Right hindlimb (tissue), 1 donor: Measurements from ENCODE around the gene CRKL.

Source experiments
- DNase-seq: peaks from one replicate; pipeline ENCODE4 v3.0.0-alpha.2; 2018

CRKL gene

GRCh38 chr22:20952544-20953341 is 35.5 kb downstream of the CRKL start:
- no peak for DNase-seq

DNA sequence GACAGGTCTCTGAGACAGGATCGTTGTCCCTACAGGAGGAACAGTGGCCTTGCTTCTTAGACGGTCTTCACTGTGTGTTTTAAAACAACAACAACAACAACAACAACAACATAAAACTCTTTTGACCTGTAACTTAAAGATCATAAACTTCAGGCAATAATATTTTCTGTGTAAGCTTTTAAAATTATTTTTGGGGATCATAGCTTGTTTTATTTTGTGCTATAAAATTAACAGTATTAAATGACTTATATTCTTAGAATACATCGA is 36.1 kb downstream of the CRKL start:
- DNase-seq, result no peak

- DNase-seq, result no peak
Measured at GRCh38 chr22:20953668-20954500, 36.7 kb downstream of the CRKL start.

DNA sequence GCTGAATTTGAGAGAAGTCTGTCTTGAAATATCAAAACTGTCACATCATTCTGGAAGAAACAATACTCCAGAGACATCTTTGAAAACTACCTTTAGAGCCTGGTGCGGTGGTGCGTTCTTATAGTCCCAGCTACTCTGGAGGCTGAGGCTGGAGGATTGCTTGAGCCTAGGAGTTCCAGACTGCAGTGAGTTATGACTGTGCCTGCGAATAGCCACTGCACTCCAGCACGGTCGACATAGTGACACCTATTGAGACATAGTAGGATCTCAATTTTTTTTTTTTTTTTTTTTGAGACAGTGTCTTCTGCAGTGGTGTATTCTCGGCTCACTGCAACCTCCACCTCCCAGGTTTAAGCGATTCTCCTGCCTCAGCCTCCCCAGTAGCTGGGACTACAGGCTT is 38.3 kb downstream of the CRKL start:
- DNase-seq, result no peak

DNA sequence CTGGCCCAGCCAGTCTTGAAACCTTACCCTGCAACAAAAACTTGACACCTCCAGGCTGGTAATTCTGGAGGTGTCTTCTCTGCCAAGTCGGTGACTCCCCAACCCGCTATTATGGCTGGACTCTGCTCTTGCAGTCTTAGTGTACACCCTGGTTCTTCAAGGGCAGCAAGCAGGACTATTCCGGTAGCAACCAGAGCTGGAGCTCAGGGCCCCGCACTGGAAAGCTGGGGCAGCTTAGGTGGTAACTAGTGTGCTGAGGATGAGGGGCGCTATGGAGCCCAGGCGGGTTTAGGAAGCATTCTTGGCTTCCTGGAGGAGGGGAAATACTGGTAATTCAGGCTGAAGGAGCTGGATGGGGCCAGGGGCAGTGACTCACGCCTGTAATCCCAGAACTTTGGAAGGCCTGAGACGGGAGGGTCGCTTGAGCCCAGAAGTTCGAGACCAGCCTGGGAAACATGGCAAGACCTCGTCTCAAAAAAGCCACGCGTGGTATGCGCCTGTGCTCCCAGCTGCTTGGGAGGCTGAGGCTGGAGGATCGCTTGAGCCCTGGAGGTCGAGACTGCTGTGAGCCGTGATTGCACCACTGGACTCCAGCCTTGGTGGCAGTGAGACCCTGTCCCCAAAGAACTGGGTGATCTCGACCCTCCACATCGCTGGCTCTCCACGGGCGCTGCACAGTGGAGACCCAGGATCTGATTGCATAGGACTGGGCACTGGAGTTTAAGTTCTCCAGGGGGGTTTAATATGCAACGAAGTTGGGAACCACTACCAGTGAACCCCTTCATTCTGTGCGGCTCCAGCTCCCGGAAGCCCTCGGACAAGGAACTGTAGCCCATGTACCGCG is 39.3 kb downstream of the CRKL start:
- DNase-seq, result no peak

DNA sequence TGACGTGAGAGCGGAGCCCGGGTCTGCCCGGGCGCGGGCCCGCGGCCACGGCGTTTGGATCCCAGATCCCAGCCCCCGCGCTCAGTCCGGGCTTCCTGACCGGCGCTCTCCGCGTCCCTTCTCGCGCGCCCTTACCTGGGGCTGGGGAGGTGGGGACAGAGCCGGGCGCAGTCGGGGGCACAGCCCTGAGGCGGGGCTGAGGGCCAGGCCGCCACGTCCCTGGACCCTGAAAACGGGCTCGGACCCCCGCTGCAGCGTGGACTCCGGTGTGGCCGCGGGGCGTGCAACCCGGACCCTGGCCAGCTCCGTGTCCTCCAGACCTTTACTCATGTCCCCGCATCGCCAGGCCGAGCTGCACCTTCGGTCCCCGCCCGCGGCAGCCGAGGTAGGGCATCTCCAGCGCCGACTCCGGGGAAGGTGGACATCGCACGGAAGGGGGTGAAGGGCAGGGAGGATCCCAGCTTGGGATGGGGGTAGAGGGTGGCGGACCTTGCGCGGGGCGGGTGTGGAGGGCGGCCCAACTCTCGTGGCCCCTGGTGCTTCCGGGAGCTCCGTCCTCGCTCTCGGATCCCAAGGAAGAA is 40.0 kb downstream of the CRKL start:
- DNase-seq, result no peak

GRCh38 chr22:20957683-20958431 is 40.6 kb downstream of the CRKL start:
- DNase-seq, result no peak

DNA sequence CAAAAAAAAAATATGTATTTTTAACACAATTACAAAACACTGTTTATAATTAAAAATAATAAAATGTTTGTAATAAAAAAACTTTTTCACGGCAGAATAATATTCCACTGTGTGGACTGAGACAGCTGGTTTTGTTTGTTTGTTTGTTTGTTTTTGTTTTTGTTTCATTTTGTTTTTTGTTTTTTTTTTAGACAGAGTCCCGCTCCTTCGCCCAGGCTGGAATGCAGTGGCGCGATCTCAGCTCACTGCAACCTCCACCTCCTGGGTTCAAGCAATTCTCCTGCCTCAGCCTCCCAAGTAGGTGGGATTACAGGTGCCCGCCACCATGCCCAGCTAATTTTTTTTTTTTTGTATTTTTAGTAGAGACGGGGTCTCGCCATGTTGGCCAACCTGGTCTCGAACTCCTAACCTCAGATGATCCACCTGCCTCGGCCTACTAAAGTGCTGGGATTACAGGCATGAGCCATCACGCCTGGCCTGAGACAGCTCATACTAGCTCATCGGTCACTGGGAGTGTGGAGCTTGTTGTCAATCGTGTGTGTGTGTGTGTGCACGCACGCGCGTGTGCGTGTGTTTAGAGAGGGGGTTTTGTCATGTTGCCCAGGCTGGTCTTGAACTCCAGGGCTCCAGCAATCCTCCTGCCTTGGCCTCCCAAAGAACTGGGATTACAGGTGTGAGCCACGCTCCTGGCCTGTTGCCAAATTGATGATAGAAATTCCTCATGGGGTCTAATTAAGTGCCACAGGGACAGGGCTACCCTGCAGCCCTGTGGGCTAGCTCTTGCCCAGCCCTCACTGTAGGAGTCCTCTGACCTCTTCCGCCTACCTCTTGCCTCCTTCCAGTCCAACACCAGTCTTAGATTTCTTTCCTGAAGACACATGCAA is 42.6 kb downstream of the CRKL start:
- DNase-seq, result no peak

GRCh38 chr22:20960609-20961008 is 43.4 kb downstream of the CRKL start:
- no peak for DNase-seq

DNA sequence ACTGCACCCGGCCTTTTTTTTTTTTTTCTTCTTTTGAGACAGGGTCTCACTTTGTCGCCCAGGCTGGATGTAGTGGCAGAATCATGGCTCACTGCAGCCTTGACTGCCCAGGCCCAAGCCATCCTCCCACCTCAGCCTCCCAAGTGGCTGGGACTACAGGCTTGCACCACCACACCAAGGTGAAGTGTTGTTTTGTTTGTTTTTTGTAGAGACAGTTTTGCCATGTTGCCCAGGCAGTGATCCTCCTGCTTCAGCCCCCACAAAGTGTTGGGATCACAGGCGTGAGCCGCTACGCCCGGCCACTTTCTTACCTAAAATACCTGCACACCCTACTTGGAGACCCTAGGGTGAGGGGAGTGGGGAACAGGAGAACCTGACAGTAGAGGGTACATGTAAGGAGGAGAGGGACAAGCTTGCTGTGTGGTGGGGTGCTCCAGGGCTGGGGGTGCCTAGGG is 45.3 kb downstream of the CRKL start:
- no peak for DNase-seq

GRCh38 chr22:20963201-20964052 is 46.2 kb downstream of the CRKL start:
- no peak for DNase-seq

- DNase-seq, result no peak
Measured at GRCh38 chr22:20964090-20964798, 47.0 kb downstream of the CRKL start.

GRCh38 chr22:20964799-20965103 is 47.5 kb downstream of the CRKL start:
- no peak for DNase-seq

- DNase-seq, result no peak
Measured at GRCh38 chr22:20965104-20965887, 48.1 kb downstream of the CRKL start.

GRCh38 chr22:20965888-20966855 is 49.0 kb downstream of the CRKL start:
- no peak for DNase-seq

- DNase-seq, result no peak
Measured at GRCh38 chr22:20966883-20967696, 49.9 kb downstream of the CRKL start, which contains the start of gene AIFM3. Gene AIFM3, plus strand, starts transcription at chr22:20967255. Its CDS starts 690 bp downstream, at chr22:20967945.
